HG03095 (cell line): ENCODE data around the gene MEMO1.
"Not testable (repeated sequence)": the region's sequence is repeated elsewhere in the genome, so short reads cannot be mapped to it uniquely, and the experiment has no call there.

ENCODE experiments used
- ATAC-seq: cut with Tn5 transposase; IDR thresholded peaks from one replicate; pipeline ENCODE4 v1.9.1; 2021; ENCODE audit warnings: moderate library complexity; ENCODE audit not compliant: unreplicated experiment

Gene MEMO1

GRCh38 chr2:31958140-31958717 is 52.6 kb downstream of the MEMO1 start:
- ATAC-seq = no peak

- ATAC-seq = no peak
Measured at GRCh38 chr2:31957354-31958139, 53.3 kb downstream of the MEMO1 start.

GRCh38 chr2:31956934-31957333 is 53.9 kb downstream of the MEMO1 start:
- ATAC-seq = not testable (repeated sequence)

DNA sequence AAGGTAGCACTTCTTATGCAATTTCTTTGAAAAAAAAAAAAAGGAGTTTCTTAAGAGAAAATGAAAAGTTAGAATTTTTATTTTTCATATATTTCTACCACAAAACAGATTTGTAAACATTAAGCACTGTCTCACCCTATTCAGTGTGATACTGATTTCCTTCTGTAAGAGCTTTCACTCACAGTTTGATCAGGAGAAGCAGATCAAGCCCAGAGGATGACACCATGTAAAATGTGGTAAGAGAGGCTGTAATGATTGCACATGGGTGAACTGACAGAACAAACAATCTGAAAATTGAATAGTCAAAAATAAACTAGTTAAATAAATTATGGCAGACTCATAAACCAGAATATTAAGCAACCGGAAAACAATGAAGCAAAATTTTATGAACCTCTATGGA is 54.5 kb downstream of the MEMO1 start:
- no peak for ATAC-seq

DNA sequence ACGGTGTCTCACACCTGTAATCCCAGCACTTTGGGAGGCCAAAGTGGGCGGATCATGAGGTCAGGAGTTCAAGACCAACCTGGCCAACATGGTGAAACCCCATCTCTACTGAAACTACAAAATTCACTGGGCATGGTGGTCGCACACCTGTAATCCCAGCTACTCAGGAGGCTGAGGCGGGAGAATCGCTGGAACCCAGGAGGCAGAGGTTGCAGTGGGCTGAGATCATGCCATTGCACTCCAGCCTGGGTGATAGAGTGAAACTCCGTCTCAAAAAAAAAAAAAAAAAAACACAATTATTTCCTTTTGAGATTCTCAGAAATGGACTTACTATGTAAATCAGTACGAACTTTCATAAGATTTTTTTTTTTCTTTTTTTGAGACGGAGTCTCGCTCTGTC is 57.7 kb downstream of the MEMO1 start:
- ATAC-seq = not testable (repeated sequence)

GRCh38 chr2:31950946-31951562 is 59.8 kb downstream of the MEMO1 start:
- ATAC-seq = no peak

DNA sequence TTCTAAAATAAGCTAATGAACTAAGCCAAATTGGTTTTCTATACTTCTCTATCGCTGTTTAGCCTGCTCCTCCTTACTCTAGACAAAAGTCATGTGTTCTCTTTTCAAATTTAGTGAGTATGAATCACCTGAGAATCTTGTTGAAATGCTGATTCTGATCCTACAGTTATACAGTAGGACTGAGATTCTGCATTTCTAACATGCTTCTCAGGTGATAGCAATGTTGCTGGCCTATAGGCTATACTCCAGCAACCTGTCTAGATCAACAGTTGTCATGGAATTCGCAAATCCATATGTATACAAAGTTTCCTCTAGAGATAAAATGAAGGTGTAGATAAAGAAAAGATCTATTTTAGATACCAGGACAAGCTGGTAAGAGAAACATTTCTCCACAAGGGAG is 62.9 kb downstream of the MEMO1 start:
- ATAC-seq = no peak

- no peak for ATAC-seq
Measured at GRCh38 chr2:31946838-31947237, 64.0 kb downstream of the MEMO1 start.

DNA sequence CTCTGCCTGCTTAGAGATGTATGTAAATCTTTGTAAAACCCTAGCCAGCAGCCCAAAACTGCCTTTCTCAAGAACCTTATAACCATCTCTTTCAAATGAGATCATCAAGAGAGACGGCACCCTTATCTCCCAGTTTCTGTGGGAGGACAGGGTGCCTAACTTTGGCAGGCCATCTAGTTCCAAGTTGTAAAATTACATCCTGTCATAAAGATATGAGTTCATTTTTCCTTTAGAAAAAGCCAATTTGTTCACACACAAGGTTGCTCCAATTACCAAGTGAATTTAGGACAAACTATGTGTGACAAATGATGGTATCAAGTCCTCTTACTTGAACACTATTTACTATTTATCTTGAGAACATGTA is 65.3 kb downstream of the MEMO1 start:
- ATAC-seq = no peak

- no peak for ATAC-seq
Measured at GRCh38 chr2:31944828-31945571, 65.8 kb downstream of the MEMO1 start.

DNA sequence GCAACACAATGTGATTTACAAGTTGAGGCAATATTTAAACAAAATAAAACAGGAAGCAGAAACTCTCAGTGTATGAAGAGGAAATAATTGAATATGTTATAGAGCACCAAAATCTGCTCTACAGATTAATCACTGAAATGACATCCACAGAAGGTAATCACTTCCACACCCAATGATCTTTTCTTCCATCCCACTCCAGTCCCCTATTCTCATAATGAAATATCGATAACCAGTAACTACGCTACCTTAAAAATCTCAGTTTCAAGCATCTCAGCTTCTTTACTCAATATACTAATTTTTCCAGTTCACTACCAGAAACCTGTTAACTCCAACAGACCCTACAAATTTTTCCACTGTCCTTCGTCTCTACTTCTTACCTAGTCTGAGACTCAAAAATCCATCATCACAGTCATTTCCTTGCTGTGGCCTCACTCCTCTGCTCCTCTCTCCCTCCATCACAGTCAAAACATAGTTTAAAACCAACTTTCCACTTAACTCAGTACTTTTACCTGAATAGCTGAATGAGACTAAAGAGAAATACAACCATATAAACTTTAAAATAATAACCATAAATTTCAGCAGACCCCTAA is 67.1 kb downstream of the MEMO1 start:
- no peak for ATAC-seq

GRCh38 chr2:31940920-31941319 is 69.9 kb downstream of the MEMO1 start:
- ATAC-seq = no peak

DNA sequence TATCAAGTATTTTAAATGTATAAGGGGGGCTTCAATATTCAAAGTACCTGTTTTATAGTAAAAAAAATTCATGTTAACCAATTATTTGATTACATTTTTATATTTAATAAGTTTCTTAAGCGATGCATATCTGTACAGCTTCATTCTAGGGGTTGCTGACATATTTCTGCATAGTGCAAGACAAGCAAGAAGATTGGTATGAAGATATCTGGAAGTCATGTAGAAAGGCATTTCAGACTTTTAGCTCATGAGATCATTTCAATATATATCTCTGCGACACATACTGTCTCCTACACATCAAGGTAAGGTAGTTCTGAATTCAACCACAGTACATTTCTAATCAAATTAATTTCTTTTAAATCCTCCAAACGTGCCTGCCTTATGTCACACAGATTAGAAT is 73.1 kb downstream of the MEMO1 start:
- ATAC-seq = no peak

DNA sequence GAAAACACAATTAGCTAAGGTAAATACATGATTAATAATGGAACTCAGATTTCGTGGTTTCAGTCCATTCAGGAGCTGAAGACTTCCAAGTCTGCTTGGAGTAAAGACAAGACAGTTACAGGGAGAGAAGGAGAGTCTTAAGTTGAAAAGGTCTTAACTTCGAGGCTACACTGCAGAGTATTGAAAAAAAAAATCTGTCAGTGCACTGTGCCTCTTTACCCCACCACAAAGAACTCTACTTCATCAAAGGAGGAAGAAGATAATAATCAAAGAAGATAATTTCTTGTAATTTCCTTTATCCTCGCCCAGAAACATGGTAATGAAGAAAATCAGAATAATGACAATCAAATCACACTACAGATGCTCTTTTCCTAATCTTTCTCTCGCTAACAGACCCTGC is 75.4 kb downstream of the MEMO1 start:
- no peak for ATAC-seq

DNA sequence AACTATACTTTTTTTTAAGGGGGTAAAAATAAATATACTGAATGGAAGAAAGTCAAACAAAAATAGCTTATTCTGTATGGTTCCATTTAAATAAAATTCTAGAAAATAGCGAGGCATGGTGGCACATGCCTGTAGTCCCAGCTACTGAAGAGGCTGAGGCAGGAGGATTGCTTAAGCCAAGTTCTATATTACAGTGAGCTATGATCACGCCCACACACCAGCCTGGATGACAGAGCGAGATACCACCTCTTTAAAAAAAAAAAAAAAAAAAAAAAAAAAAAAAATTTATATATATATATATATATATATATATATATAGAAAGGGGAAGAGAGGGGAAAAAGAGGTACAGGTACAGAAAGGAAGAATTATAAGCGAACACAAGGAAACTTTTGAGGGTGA is 77.7 kb downstream of the MEMO1 start:
- ATAC-seq = no peak

DNA sequence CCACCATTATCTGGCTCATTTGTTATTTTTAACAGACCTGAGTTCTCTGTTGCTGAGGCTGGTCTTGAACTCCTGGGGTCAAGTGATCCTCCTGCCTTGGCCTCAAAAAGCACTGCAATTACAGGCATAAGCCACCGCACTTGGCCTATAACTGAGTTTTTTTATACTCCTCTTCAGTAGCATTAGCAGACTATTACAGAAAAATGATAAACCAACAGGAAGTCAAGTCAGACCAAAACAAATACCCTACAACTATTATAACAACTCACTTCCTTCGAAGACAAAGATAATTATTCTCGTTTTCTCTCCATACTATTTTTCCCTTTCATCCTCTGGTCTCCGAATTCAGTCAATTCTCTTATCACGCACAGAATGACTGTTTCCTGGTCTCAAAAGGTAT is 78.2 kb downstream of the MEMO1 start:
- ATAC-seq = no peak

GRCh38 chr2:31931916-31932315 is 78.9 kb downstream of the MEMO1 start:
- ATAC-seq = no peak

DNA sequence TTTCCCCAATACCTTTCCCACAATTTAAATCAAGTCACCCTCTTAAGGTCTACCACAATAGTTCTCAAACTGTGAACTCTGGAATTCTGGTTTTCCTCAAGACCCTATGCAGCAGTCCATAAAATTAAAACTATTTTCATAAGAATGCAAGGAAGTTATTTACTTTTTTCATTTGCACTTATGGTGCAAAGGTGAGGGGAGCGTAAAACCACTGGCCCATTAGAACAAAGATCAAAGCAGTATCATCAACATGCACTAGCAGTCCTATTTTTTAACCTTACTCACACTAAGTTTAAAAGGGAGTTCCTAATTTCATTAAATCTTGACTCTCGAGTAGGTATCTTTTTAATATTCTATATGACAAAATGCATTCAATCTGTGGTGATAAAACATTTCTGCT is 85.3 kb downstream of the MEMO1 start:
- ATAC-seq = no peak

GRCh38 chr2:31923662-31924061 is 87.1 kb downstream of the MEMO1 start:
- ATAC-seq = no peak

DNA sequence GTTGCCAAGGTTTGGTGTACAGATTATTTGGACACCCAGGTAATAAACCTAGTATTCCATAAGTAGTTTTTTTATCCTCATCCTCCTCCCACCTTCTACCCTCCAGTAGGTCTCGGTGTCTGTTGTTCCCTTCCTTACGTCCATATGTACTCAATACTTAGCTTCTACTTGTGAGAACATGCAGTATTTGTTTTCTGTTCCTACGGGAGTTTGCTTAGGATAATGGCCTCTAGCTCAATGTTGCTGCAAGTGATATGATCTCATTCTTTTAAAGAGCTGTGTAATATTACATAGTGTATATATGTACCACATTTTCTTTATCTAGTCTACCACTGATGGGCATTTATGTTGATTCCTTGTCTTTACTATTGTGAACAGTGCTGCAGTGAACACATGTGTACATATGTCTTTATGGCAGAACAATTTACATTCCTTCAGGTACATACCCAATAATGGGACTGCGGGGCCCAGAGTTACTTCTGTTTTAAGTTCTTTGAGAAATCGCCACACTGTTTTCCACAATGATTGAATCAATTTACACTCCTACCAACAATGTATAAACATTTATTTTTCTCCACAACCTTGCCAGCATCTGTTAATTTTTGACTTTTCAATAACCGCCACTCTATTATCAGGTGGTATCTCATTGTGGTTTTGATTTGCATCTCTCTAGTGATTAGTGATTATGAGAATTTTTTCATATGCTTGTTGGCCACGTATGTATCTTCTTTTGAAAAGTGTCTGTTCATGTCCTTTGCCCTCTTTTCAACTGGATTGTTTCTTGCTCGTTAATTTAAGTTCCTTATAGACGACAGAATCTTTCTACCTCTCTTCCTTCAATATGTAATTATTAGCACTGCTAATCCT is 88.0 kb downstream of the MEMO1 start:
- no peak for ATAC-seq
